Neural cell (in vitro differentiated cells): ENCODE measurements around the gene SPCS1.

ENCODE experiments used
- CTCF ChIP-seq: fragments of 450-650 bp; IDR thresholded peaks from 2 replicates; pipeline ENCODE4 v1.5.1; 2014; ENCODE audit warnings: antibody characterized with exemption, mild to moderate bottlenecking, moderate library complexity; ENCODE audit not compliant: poor library complexity, severe bottlenecking
- EZH2 ChIP-seq: fragments of 200-600, 300-800 bp; shearing (Covaris generic), sonication (generic); IDR thresholded peaks from 2 replicates; pipeline ENCODE4 v1.6.1; 2014; ENCODE audit warnings: antibody characterized with exemption, low read length, borderline replicate concordance, mild to moderate bottlenecking; ENCODE audit not compliant: insufficient read depth, poor library complexity, severe bottlenecking
- POLR2AphosphoS5 ChIP-seq: IDR thresholded peaks from 2 replicates; pipeline ENCODE4 v1.6.1; 2012

GRCh38 chr3:52715714-52716305, 9.9 kb downstream of the SPCS1 start:
- TF ChIP-seq CTCF, result no peak
- no peak for TF ChIP-seq POLR2AphosphoS5
- TF ChIP-seq EZH2, result no peak
